Hepatocyte (in vitro differentiated cells): Measurements from ENCODE around the gene NAPA. TPM values are rescaled to one million over a fixed set of nuclear protein-coding genes. Genes with fewer than 3 reads are reported as not detected.

Experiments
- DNase-seq: peaks from one replicate; pipeline ENCODE4 v3.0.0-alpha.2; 2016; ENCODE audit warnings: low spot score
- H2AFZ ChIP-seq: fragments of 200-600 bp; sonication (generic); 2 replicates; pipeline ENCODE4 v1.6.0; 2016; ENCODE audit warnings: antibody characterized with exemption, mild to moderate bottlenecking
- H3K27ac ChIP-seq: fragments of 200-600 bp; sonication (generic); 2 replicates; pipeline ENCODE4 v1.5.1; 2016; ENCODE audit warnings: mild to moderate bottlenecking
- H3K27me3 ChIP-seq: fragments of 200-600 bp; sonication (generic); 2 replicates; pipeline ENCODE4 v1.6.1; 2016
- H3K36me3 ChIP-seq: fragments of 200-600 bp; sonication (generic); replicated peaks from 2 replicates; pipeline ENCODE4 v1.5.1; 2016; ENCODE audit warnings: low read depth; ENCODE audit not compliant: insufficient read depth
- H3K4me1 ChIP-seq: fragments of 200-600 bp; sonication (generic); 2 replicates; pipeline ENCODE4 v1.5.1; 2016; ENCODE audit warnings: mild to moderate bottlenecking, moderate library complexity; ENCODE audit not compliant: insufficient read depth
- H3K4me2 ChIP-seq: fragments of 200-600 bp; sonication (generic); 2 replicates; pipeline ENCODE4 v1.6.0; 2016
- H3K4me3 ChIP-seq: fragments of 200-600 bp; sonication (generic); 2 replicates; pipeline ENCODE4 v1.5.1; 2016; ENCODE audit warnings: mild to moderate bottlenecking
- H3K79me2 ChIP-seq: fragments of 200-600 bp; sonication (generic); 2 replicates; pipeline ENCODE4 v1.6.0; 2017; ENCODE audit warnings: mild to moderate bottlenecking
- H3K9me2 ChIP-seq: fragments of 200-600 bp; sonication (generic); replicated peaks from 2 replicates; pipeline ENCODE4 v1.6.0; 2017; ENCODE audit warnings: mild to moderate bottlenecking; ENCODE audit not compliant: insufficient read depth
- H3K9me3 ChIP-seq: fragments of 200-600 bp; sonication (generic); 2 replicates; pipeline ENCODE4 v1.5.1; 2016; ENCODE audit warnings: low read depth, mild to moderate bottlenecking
- H4K20me1 ChIP-seq: fragments of 200-600 bp; sonication (generic); 2 replicates; pipeline ENCODE4 v1.6.0; 2016; ENCODE audit warnings: mild to moderate bottlenecking; ENCODE audit not compliant: insufficient read depth, poor library complexity, severe bottlenecking
- CTCF ChIP-seq: fragments of 200-600 bp; sonication (generic); IDR thresholded peaks from 2 replicates; pipeline ENCODE4 v1.5.1; 2016; ENCODE audit warnings: antibody characterized with exemption, mild to moderate bottlenecking; ENCODE audit not compliant: poor library complexity
- EZH2 ChIP-seq: fragments of 200-600 bp; sonication (generic); IDR thresholded peaks from 2 replicates; pipeline ENCODE4 v1.6.1; 2016; ENCODE audit warnings: antibody characterized with exemption, mild to moderate bottlenecking, borderline replicate concordance
- EZH2phosphoT487 ChIP-seq: fragments of 200-600 bp; sonication (generic); IDR thresholded peaks from one replicate; pipeline ENCODE4 v1.6.1; 2018; ENCODE audit warnings: antibody characterized with exemption, mild to moderate bottlenecking, low read depth, moderate library complexity; ENCODE audit not compliant: unreplicated experiment, severe bottlenecking
- WGBS: methylation state at CpG from one replicate; pipeline ENCODE4 v1.1.6; 2016; ENCODE audit warnings: low lambda C conversion rate; ENCODE audit errors: missing lambda C conversion rate; 5-methylcytosine and 5-hydroxymethylcytosine counted together
- polyA plus RNA-seq: library from polyadenylated mRNA; unstranded; fragments of >200 nt; fragmentation: Nextera tagmentation; extraction: Ambion mirVana; gene quantifications from 2 replicates; pipeline ENCODE4 v1.2.1, GENCODE V29; 2016
- total RNA-seq: library from RNA; depleted of rRNA; stranded (reverse); fragments of >200 nt; gene quantifications from 2 replicates; pipeline ENCODE4 v1.2.3, GENCODE V29; 2014

NAPA gene
- total and polyA plus RNA-seq, 2 experiments from 2014 or later: 106 to 192 TPM

GRCh38 chr19:47495478-47496372, 19.1 kb downstream of the NAPA start:
- H3K4me1 ChIP-seq: no peaks in the 10 kb centered on the region
- H4K20me1 ChIP-seq: peaks cover 13% of the 10 kb centered on the region
- peaks cover 8% of the 10 kb centered on the region for H3K79me2 ChIP-seq
- no peak overlapping the region for H3K4me3 ChIP-seq
- no peaks in the 10 kb centered on the region for H3K9me2 ChIP-seq
- no peak overlapping the region for H3K4me2 ChIP-seq
- no peaks in the 10 kb centered on the region for H3K36me3 ChIP-seq
- 88% methylated on average over 17 of the region's 17 CpGs for WGBS
- no peaks in the 10 kb centered on the region for H3K9me3 ChIP-seq
- no peak for DNase-seq
- no peak for TF ChIP-seq CTCF
- TF ChIP-seq EZH2phosphoT487: no peak
- TF ChIP-seq EZH2: no peak
- no peak overlapping the region for H3K27ac ChIP-seq
- no peak overlapping the region for H2AFZ ChIP-seq
- no peaks in the 10 kb centered on the region for H3K27me3 ChIP-seq

DNA sequence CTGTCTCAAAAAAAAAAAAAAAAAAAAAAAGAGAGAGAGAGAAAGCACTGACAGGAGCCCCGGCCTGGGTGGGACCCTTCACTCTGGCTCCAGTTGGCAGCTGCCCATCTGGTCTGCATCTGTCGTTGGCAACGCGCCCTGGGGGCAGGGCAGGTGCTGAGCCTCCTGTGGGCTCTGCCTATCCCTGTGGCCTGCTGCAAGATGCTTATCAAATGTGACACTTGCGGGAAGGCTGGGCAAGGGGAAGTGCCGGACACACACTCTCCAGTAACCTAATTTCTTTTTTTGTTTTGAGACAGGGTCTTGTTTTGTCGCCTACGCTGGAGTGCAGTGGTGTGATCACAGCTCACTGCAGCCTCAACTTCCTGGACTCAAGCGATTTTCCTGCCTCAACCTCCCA, 20.1 kb downstream of the NAPA start:
- DNase-seq: no peak
- H3K4me3 ChIP-seq: no peak overlapping the region
- H3K4me2 ChIP-seq: no peak overlapping the region
- no peaks in the 10 kb centered on the region for H3K4me1 ChIP-seq
- H2AFZ ChIP-seq: no peak overlapping the region
- H3K36me3 ChIP-seq: no peaks in the 10 kb centered on the region
- H3K9me2 ChIP-seq: no peaks in the 10 kb centered on the region
- H3K9me3 ChIP-seq: no peaks in the 10 kb centered on the region
- H3K27ac ChIP-seq: no peak overlapping the region
- TF ChIP-seq EZH2phosphoT487 (no peak), EZH2 (no peak), CTCF (no peak)
- H4K20me1 ChIP-seq: peaks cover 9% of the 10 kb centered on the region
- peaks cover 1% of the 10 kb centered on the region for H3K79me2 ChIP-seq
- H3K27me3 ChIP-seq: no peaks in the 10 kb centered on the region
- 90% methylated on average over 9 of the region's 9 CpGs for WGBS

- DNase-seq: no peak
- no peak for TF ChIP-seq EZH2
- TF ChIP-seq EZH2phosphoT487: no peak
- TF ChIP-seq CTCF: no peak
- Histone ChIP-seq H3K4me3 (no peak overlapping the region), H3K27ac (no peak overlapping the region), H3K36me3 (no peaks in the 10 kb centered on the region), H3K4me2 (no peak overlapping the region), H3K4me1 (no peaks in the 10 kb centered on the region), H3K79me2 (no peaks in the 10 kb centered on the region), H3K9me2 (no peaks in the 10 kb centered on the region), H3K27me3 (no peaks in the 10 kb centered on the region), H3K9me3 (no peaks in the 10 kb centered on the region), H2AFZ (no peak overlapping the region), H4K20me1 (peaks cover 9% of the 10 kb centered on the region)
- WGBS: 94% methylated on average over 5 of the region's 5 CpGs
These were observed 20.7 kb downstream of the NAPA start for GRCh38 chr19:47494211-47494547.
